LNCaP clone FGC (cell line): ENCODE measurements around the gene HPCAL1.

Source experiments
- DNase-seq: peaks from one replicate; pipeline ENCODE4 v3.0.0-alpha.2; 2011; ENCODE audit warnings: low read depth
- H3K4me3 ChIP-seq: 2 replicates; pipeline ENCODE4 v1.5.1; 2011; ENCODE audit warnings: mild to moderate bottlenecking, low read depth, low read length, control low read depth
- CTCF ChIP-seq: IDR thresholded peaks from 2 replicates; pipeline ENCODE4 v1.5.1; 2012; ENCODE audit warnings: mild to moderate bottlenecking; ENCODE audit not compliant: control insufficient read depth, insufficient read depth; ENCODE audit errors: extremely low read depth

The HPCAL1 gene

GRCh38 chr2:10373931-10374330, 71.2 kb downstream of the HPCAL1 start:
- H3K4me3 ChIP-seq = no peak overlapping the region
- TF ChIP-seq CTCF = no peak

GRCh38 chr2:10374362-10374943, 71.7 kb downstream of the HPCAL1 start:
- no peak overlapping the region for H3K4me3 ChIP-seq
- no peak for DNase-seq
- no peak for TF ChIP-seq CTCF

More at GRCh38 chr2:10373931-10374330, 71.2 kb downstream of the HPCAL1 start:
- no peak for DNase-seq

GRCh38 chr2:10375570-10376281, 73.0 kb downstream of the HPCAL1 start:
- no peak for TF ChIP-seq CTCF
- DNase-seq = no peak
- no peak overlapping the region for H3K4me3 ChIP-seq

- no peak for TF ChIP-seq CTCF
- no peak overlapping the region for H3K4me3 ChIP-seq
- DNase-seq = no peak
Measured at GRCh38 chr2:10377052-10377746, 74.5 kb downstream of the HPCAL1 start.

- TF ChIP-seq CTCF = no peak
- DNase-seq = no peak
- no peak overlapping the region for H3K4me3 ChIP-seq
Measured at GRCh38 chr2:10377747-10378085, 75.0 kb downstream of the HPCAL1 start.

- no peak for DNase-seq
- no peak for TF ChIP-seq CTCF
- H3K4me3 ChIP-seq = no peak overlapping the region
Measured at GRCh38 chr2:10378189-10378588, 75.5 kb downstream of the HPCAL1 start.
